NCI-H187 treated with DMSO at 0.1 percent for 48 hours (cell line): ENCODE results near the gene MYL11.
"Not testable (repeated sequence)": the region's sequence is repeated elsewhere in the genome, so short reads cannot be mapped to it uniquely, and the experiment has no call there.

Experiments
- DNase-seq: peaks from one replicate; lab custom pipeline; 2025; lab: John Stamatoyannopoulos, UW

Gene MYL11

DNA sequence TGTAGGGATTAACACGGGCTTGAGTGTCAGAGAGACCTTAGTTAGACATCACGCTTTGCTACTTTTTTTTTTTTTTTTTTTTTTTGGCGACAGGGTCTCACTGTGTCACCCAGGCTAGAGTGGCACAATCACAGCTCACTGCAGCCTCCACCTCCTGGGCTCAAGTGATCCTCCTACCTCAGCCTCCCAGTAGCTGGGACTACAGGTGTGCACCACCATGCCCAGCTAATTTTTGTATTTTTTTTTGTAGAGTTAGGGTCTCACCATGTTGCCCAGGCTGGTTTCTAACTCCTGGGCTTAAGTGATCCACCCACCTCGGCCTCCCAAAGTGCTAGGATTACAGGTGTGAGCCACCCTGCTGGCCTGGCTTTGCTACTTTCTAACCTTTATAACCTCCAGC, 22.0 kb downstream of the MYL11 start:
- DNase-seq: not testable (repeated sequence)

DNA sequence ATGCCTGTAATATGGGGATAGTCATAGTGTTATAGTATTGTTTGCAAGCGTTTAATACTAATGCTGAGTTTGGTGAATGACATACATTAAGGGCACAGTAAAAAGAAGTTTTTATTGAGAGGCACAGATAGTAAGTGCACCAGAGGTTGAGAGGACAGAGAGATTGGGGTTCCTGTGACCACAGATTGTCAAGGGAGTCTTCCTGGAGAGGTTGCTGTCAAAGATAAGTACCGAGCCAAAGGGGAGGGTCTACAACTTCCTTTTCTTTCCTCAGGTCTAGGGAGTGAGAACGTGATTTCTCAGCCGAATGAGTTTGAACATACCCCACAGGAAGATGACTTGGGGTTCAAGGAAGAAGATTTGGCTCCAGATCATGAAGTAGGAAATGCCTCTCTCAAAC, 22.5 kb downstream of the MYL11 start:
- no peak for DNase-seq

DNA sequence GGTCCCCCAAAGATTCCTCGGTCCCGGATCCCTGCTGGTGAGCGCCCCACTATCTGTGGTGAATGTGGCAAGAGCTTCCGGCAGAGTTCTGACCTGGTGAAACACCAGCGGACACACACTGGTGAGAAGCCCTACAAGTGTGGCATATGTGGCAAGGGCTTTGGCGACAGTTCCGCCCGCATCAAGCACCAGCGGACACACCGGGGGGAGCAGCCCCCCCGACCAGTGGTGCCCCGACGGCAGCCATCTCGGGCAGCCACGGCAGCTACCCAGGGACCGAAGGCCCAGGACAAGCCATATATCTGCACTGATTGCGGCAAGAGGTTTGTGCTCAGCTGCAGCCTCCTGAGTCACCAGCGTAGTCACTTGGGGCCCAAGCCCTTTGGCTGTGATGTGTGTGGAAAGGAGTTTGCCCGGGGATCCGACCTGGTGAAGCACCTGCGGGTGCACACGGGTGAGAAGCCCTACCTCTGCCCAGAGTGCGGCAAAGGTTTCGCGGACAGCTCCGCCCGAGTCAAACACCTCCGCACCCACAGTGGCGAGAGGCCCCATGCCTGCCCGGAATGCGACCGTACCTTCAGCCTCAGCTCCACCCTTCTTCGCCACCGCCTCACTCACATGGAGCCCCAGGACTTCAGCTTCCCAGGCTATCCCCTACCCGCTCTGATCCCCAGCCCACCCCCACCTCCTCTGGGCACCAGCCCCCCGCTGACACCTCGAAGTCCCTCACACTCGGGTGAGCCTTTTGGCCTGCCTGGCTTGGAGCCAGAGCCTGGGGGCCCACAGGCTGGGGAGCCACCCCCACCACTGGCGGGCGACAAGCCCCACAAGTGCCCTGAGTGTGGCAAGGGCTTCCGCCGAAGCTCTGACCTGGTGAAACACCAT, 23.4 kb downstream of the MYL11 start:
- no peak for DNase-seq

DNA sequence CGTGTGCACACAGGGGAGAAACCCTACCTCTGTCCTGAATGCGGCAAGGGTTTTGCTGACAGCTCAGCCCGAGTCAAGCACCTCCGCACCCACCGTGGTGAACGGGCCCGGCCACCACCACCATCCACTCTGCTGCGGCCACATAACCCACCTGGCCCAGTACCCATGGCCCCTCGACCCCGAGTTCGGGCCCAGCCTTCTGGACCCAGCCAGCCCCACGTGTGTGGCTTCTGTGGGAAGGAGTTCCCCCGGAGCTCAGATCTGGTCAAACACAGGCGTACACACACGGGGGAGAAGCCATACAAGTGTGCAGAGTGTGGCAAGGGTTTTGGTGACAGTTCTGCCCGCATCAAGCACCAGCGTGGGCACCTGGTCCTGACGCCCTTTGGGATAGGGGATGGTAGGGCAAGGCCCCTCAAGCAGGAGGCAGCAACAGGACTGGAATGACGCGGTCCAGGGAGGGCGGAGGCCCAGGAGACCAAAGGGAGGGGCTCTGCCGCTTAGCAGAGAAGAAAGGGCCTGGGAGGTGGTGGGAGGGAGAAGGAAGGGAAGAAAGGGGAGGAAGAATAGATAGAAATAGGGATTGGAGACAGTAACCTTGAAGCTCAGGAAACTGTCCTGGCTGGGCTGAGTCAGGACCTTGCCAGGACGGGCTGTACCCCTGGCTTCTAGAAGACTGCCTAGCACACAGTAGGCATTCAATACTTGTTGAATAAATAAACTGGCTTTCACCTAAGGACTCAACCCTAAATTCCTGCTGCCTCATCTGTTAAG, 24.2 kb downstream of the MYL11 start:
- DNase-seq: no peak

DNA sequence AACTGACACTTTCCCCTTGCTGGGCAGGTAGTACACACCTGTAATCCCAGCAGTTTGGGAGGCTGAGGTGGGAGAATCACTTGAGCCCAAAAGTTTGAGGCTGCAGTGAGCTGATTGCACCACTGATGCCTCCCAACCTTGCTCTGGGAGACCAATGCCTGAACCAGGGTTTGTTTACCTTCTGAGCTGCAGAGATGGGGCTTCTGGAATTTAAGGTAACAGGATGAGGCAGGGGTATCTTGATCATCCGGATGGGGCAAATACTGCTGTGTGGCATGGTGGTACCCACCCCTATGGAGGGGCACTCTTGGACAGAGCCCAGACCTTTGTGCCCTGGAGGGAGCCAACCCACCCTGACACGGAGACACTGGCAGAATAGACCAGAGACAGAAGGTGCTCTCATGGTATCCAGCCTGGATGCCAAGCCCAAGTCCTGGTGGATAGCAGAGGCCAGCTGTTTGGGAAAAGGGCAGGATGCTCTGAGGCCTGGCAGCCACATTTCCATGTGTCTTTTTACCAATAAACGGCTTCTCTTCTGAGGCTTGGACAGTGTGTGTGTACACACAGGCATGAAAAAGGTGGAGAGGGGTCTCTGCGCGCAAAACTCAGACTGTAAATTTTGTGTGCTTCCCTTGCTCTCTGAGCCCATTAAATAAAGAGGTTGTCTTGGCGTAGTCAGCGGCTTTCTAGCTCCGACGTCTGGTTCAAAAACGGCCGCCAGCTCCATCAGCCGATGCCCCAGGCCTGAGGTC, 25.0 kb downstream of the MYL11 start:
- DNase-seq: no peak

- no peak for DNase-seq
Measured at GRCh38 chr16:30401768-30402425, 27.3 kb downstream of the MYL11 start.

DNA sequence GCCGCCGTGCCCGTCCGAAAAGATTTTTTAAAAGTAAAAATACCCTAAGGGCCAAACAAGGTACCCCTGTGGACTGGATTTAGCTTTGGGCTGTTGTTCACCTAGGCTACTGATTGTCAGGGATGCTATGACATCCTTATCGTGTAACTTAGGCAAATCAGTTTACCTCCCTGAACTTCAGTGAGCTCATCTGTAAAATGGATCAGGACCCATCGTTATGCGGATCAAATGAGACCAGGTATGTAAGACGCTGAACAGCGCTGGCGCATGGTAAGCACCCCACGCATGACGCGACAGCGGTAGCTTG, 32.1 kb downstream of the MYL11 start:
- no peak for DNase-seq

DNA sequence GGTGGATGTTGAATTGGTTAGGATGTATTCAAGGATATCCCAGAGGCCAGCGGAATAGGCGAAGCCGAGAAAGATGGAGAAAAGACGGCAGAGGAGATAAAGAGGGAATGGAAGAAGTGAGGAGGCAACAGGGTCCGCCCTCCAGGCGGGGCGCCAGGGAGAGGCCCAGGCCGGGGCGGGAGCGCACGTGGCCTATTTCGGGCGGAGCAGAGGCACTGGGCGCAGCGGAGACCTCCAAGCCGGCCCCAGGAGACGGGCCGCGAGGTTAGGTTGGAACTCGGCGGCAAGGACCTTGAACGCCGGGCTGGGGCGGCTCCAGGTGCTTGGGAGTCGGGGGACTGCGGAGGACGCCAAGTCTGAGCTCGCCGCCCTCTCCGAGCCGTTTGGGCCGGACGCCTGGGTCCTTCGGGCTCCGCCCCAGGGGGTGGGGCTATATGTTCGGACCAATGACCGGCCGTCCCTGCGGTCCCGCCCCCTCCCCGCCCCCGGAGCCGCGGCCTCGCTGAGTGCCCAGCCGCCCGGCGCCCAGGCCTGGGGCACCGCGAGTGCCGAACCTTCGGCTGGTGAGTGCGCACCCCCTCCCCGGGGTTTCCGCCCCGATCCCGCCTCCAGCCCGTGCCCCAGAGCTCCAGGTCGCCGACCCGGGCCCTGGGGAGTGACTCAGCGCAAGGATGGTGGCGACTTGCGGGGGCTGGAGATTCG, 32.7 kb downstream of the MYL11 start, which contains the start of gene ZNF771:
Gene ZNF771, plus strand, starts transcription at position 505 of the 702 bp plus-strand sequence. CDS start 448 bp downstream, outside the sequence.
- DNase-seq: no peak

DNA sequence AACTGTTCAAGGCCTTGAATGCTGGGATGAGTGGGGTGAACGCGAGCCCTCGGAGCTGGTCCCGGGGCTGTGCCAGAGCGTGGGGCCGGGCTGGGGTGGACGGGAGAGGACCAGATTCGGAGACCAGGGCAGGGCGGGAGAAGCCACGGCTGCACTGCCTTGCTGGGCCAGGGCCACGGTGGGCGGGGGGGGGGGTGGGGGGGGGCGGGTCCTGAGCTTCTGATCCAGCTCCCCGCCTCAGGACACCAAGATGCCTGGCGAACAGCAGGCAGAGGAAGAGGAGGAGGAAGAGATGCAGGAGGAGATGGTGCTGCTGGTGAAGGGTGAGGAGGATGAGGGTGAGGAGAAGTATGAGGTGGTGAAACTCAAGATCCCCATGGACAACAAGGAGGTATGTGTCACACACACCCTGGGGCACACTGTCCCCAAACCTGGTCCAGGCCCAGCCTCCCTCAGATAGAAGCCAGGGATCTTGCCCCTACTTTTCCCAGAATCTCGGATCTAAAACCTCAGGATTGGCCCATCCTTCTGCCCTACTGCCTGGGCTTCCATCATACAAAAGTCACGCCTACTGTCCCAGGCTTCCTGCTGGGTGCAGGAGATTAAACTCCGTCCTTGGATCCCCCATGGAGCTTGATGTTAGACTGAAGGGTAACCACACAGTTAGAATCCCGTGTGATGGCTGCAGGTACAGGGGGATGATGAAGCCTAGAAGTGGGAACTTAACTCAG, 33.4 kb downstream of the MYL11 start:
- DNase-seq: no peak

DNA sequence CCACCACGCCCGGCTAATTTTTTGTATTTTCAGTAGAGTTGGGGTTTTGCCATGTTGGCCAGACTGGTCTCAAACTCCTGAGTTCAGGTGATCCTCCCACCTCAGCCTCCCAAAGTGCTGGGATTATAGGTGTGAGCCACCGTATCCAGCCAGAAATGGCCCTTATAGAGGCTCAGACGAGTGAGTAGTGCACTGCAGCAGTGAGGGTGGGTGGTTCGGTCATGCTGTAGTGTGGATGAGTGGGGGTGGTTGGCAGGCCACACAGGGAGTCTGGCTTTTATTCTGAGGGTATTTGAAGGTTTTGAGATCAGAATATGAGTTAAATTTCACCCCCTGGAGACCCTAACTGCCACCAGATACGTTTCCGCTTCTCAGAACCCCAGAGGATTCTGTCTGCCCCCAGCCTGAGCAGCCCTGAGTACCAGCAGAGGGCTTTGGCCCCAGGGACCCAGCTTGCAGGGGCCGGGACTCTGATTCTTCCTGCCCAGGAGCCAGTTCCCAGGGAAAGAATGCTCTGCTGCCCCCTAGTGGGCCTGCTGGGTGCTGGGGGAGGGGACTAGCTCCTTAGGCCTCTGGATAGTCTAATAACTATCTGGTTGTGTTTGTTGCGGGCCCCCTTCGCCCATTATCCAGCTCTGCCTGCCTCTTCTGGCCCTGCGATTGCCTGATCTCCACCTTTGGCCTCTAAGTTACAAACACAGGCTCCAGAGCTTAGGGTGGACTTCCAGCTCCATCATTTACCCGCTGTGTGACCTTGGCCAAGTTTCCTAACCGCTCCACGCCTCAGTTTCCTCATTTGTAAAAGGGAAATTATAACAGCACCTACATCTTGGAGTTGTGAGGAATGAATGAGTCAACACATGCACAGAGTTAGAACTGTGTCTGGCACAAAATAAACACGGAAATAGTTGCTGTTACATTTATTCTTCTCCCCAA, 34.8 kb downstream of the MYL11 start:
- peak; percentile 22 for DNase-seq

GRCh38 chr16:30413112-30413806, 38.7 kb downstream of the MYL11 start:
- DNase-seq: no peak

DNA sequence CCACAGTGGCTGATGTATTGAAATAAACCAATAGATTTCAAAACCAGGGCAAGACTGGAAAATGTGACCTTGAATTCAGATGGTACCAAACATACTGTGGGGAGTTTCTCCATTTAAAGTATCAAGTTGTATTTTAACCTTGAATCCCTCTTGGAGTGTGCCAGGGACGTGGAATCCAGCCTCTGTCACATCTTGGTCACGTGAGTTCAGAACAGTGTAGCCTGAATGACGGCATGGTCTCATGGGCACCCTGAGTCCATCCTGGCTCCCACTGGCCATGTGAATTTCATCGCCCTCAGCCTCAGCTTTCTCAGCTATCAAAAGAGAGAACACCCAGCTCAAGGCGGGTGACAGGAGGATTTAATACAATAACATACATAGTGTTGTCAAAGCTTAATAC, 39.6 kb downstream of the MYL11 start:
- DNase-seq: no peak

- no peak for DNase-seq
Measured at GRCh38 chr16:30416047-30416603, 41.5 kb downstream of the MYL11 start.

- no peak for DNase-seq
Measured at GRCh38 chr16:30416624-30417528, 42.3 kb downstream of the MYL11 start.

DNA sequence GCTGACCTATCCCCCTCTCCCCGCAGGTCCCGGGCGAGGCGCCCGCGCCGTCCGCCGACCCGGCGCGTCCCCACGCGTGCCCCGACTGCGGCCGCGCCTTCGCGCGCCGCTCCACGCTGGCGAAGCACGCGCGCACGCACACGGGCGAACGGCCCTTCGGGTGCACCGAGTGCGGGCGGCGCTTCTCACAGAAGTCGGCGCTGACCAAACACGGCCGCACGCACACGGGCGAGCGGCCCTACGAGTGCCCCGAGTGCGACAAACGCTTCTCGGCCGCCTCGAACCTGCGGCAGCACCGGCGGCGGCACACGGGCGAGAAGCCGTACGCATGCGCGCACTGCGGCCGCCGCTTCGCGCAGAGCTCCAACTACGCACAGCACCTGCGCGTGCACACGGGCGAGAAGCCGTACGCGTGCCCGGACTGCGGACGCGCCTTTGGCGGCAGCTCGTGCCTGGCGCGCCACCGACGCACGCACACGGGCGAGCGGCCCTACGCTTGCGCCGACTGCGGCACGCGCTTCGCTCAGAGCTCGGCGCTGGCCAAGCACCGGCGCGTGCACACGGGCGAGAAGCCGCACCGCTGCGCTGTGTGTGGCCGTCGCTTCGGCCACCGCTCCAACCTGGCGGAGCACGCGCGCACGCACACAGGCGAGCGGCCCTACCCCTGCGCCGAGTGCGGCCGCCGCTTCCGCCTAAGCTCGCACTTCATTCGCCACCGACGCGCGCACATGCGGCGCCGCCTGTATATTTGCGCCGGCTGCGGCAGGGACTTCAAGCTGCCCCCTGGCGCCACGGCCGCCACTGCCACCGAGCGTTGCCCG, 43.1 kb downstream of the MYL11 start:
- no peak for DNase-seq

DNA sequence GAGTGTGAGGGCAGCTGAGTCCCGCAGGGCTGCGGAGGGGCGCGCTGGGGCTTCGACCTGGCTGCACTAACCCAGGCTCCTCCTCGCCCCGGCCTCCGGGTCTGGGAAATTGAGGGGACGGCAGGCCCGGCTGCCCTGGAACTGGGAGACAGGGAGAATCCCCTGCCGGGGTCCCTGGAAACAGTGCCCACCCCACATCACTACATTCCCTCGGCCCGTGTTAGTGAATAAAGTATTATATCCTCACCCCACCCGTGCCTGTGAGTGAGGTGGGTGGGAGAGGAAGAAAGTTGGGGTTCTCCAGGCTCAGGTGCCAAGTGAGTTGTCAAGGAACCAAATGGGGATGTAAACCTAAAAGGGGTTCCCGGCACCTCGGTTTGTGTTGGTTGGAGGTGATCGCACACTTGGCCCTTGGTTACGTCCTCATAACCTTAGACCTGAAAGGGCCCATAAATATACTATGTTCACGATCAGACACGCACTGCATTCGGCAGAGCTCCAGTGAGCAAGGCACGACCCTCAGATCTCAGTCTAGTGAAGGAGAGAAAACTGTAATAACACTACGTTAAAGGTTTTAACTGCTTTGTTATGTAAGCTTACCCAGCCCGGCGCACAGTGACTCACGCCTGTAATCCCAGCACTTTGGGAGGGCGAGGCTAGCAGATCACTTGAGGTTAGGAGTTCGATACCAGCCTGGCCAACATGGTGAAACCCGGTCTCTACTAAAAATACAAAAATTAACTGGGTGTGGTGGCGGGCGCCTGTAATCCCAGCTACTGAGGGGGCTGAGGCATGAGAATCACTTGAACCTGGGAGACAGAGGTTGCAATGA, 44.0 kb downstream of the MYL11 start:
- DNase-seq: no peak
